D721Med (cell line): ENCODE measurements around the gene IL36RN.

Experiments
- DNase-seq: peaks from one replicate; pipeline ENCODE4 v3.0.0; 2011; ENCODE audit warnings: low spot score; ENCODE audit not compliant: insufficient read length
- FAIRE-seq: peaks from 2 replicates; lab custom pipeline; 2011; peaks lifted over from hg19 to GRCh38; lab: Jason Lieb, UNC
- CTCF ChIP-seq: IDR thresholded peaks from 2 replicates; pipeline ENCODE4 v1.5.1; 2012; ENCODE audit warnings: mild to moderate bottlenecking, control low read depth; ENCODE audit not compliant: insufficient read depth; ENCODE audit errors: missing control alignments

The IL36RN gene

GRCh38 chr2:113056521-113056920, 2.5 kb upstream of the IL36RN start:
- FAIRE-seq (no peak), DNase-seq (no peak)
- no peak for TF ChIP-seq CTCF

GRCh38 chr2:113057117-113057516, 1.9 kb upstream of the IL36RN start:
- no peak for DNase-seq
- FAIRE-seq, result no peak
- TF ChIP-seq CTCF, result no peak

GRCh38 chr2:113058411-113058994, 495 bp upstream of the IL36RN start:
- DNase-seq (no peak), FAIRE-seq (no peak)
- no peak for TF ChIP-seq CTCF

- TF ChIP-seq CTCF, result no peak
- DNase-seq (no peak), FAIRE-seq (no peak)
These were observed 1.4 kb downstream of the IL36RN start for GRCh38 chr2:113060396-113060795.

GRCh38 chr2:113060796-113061195, 1.8 kb downstream of the IL36RN start:
- no peak for DNase-seq
- FAIRE-seq, result no peak
- no peak for TF ChIP-seq CTCF

GRCh38 chr2:113061241-113061640, 2.2 kb downstream of the IL36RN start:
- FAIRE-seq, result no peak

More at GRCh38 chr2:113061241-113061640, 2.2 kb downstream of the IL36RN start:
- no peak for DNase-seq
- TF ChIP-seq CTCF, result no peak
